Heart left ventricle (tissue), 16 donors: ENCODE results near the gene CYP46A1. TPM values are rescaled to one million over a fixed set of nuclear protein-coding genes. Genes with fewer than 3 reads are reported as not detected.

Experiments
- ATAC-seq, 4 donors: fragments of 200-7000 bp; cut with Tn5 transposase; one replicate each; pipeline ENCODE4 v1.9.1; 2020 to 2022; ENCODE audit warnings: moderate library complexity in 4 of 4, mild to moderate bottlenecking in 3 of 4, moderate number of reproducible peaks in 1 of 4
- DNase-seq, 5 donors: peaks; one replicate each; pipeline ENCODE4 v3.0.0-alpha.2; 2020
- H3K27ac ChIP-seq, 12 donors: fragments of 200-600 bp; sonication (generic) in 4 of 12; one replicate each; pipeline versions ENCODE4 v1.5.0 to v1.8.0; 2016 to 2022; ENCODE audit warnings: mild to moderate bottlenecking in 2 of 12
- H3K27me3 ChIP-seq, 9 donors: fragments of 200-600 bp; sonication (generic) in 2 of 9; one replicate each; pipeline versions ENCODE4 v1.5.1 to v1.8.0; 2016 to 2022; ENCODE audit warnings: mild to moderate bottlenecking in 3 of 9
- H3K36me3 ChIP-seq, 9 donors: fragments of 200-600 bp; sonication (generic) in 2 of 9; one replicate each; pipeline versions ENCODE4 v1.5.0 to v1.8.0; 2018 to 2022; ENCODE audit warnings: mild to moderate bottlenecking in 2 of 9
- H3K4me1 ChIP-seq, 12 donors: fragments of 200-600 bp; sonication (generic) in 4 of 12; one replicate each; pipeline versions ENCODE4 v1.5.0 to v1.8.0; 2016 to 2022; ENCODE audit warnings: mild to moderate bottlenecking in 3 of 12
- H3K4me3 ChIP-seq, 12 donors: fragments of 200-600 bp; sonication (generic) in 4 of 12; one replicate each; pipeline versions ENCODE4 v1.5.0 to v1.8.0; 2017 to 2022; ENCODE audit warnings: mild to moderate bottlenecking in 9 of 12, moderate library complexity in 4 of 12
- H3K9me3 ChIP-seq, 12 donors: fragments of 200-600 bp; sonication (generic) in 4 of 12; one replicate each; pipeline versions ENCODE4 v1.5.0 to v1.8.0; 2016 to 2022; ENCODE audit warnings: mild to moderate bottlenecking in 1 of 12
- POLR2A ChIP-seq, 2 donors: fragments of 450-650 bp; IDR thresholded peaks; one replicate each; pipeline ENCODE4 v1.6.1; 2017; ENCODE audit warnings: antibody characterized with exemption in 2 of 2, mild to moderate bottlenecking in 2 of 2, moderate library complexity in 2 of 2
- WGBS, 4 donors: extraction: QIAGEN DNeasy Blood & Tissue Kit in 2 of 4; methylation state at CpG; one replicate each; pipeline versions ENCODE4 v1.1.5 to v1.1.7; 2013 to 2018; 5-methylcytosine and 5-hydroxymethylcytosine counted together
- intact Hi-C, 10 donors: fragments of 100-400 bp; cut with DNase I; formaldehyde crosslinking; loops; one replicate each; pipeline versions ENCODE4 v1.11.1 to v1.14.2; 2022
- polyA plus RNA-seq, 2 donors: library from polyadenylated mRNA; stranded (reverse); fragments of 200-250 nt; gene quantifications; one replicate each; pipeline ENCODE4 v1.2.3, GENCODE V29; 2013
- total RNA-seq, 9 donors: library from RNA; depleted of rRNA in 2 of 9; stranded (reverse); fragments of >200 nt in 2 of 9; fragmentation: NEBNext Ultra II Directional in 3 of 9; extraction: Animal tissue kit (Norgen Biotek cat#: 25700) in 3 of 9; gene quantifications; one replicate each; pipeline versions ENCODE4 v1.1.0 to v1.2.4, GENCODE V29; 2016 to 2023
- TF ChIP-seq, protein P1 (sequence below), 12 donors: fragments of 200-600 bp; sonication (generic) in 4 of 12; IDR thresholded peaks; one replicate each; pipeline versions ENCODE4 v1.5.0 to v1.8.0; 2018 to 2022; ENCODE audit warnings: antibody characterized with exemption in 12 of 12, mild to moderate bottlenecking in 5 of 12
- donor health status: ischemic (EF 13 %, LVEDD 7.1; RV severe dilation, severe dysfunction).
- donor health status: healthy with polysubstance abuse.
- donor health status: DM: no; HTN: yes; CAD: no.
- donor health status: DM: no; HTN: no; CAD: no.
- donor health status: ischemic (EF 25% LVEDD 6.9; RV normal size, moderate dysfunction).
- donor health status: ischemic (EF 25% LVEDD 5.7; RV mildly dilated, moderate dysfunction).
- donor health status: healthy.
- donor health status: DM: yes; HTN: yes; CAD: no.
- donor health status: ischemic (EF 35%, LVEDD 5.7; RV mildly dilated, moderate dysfunction).
- donor health status: nonischemic (EF 11% LVEDD 7.7; RV severe dilation, severe dysfunction).
- donor health status: DM: yes; HTN: yes; CAD: no.
- donor health status: PGD.
- donor health status: ischemic (EF 29% LVEDD 5.4; RV normal size, mild dysfunction).
- donor health status: nonischemic (EF 23%, LVEDD 6.1; RV moderate dilation, normal function).

CYP46A1 gene
- total and polyA plus RNA-seq, 11 donors, result 1.5 to 8.0 (median 3.4) TPM

DNA sequence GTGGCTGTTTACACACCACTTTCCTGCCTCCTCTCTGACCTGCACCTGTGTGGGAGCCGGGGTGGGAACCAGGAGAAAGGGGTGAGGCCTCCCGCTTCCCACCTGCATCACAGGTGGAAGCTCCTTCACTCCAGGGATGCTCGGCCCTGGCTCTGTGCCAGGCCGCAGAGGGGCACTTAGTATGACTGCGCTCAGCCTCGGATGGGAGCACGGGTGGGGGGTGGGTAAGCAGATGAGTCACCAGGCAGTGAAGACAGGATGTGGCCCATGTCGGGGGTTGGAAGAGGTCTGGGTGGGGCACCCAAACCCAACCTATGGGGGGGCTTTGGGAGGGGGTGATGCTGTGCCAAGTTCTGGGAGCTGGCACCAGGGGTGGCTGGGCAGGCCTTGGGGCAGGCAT, 7.4 kb upstream of the CYP46A1 start:
- Histone ChIP-seq H3K36me3 (no peaks in the 10 kb centered on the region), H3K4me1 (peaks cover 0 to 10% (median 0%) of the 10 kb centered on the region in 12 donors), H3K9me3 (peaks cover 0 to 20% (median 7%) of the 10 kb centered on the region in 12 donors), H3K27ac (no peak overlapping the region), H3K27me3 (peaks cover 0 to 11% (median 0%) of the 10 kb centered on the region in 9 donors), H3K4me3 (no peak overlapping the region)
- ATAC-seq (peak in 1 of 4 donors; percentile 11), DNase-seq (peak in 1 of 5 donors; percentile 48)
- no peak for TF ChIP-seq POLR2A (IDR thresholded peaks at IDR 0.05)
- TF ChIP-seq, protein P1, sequence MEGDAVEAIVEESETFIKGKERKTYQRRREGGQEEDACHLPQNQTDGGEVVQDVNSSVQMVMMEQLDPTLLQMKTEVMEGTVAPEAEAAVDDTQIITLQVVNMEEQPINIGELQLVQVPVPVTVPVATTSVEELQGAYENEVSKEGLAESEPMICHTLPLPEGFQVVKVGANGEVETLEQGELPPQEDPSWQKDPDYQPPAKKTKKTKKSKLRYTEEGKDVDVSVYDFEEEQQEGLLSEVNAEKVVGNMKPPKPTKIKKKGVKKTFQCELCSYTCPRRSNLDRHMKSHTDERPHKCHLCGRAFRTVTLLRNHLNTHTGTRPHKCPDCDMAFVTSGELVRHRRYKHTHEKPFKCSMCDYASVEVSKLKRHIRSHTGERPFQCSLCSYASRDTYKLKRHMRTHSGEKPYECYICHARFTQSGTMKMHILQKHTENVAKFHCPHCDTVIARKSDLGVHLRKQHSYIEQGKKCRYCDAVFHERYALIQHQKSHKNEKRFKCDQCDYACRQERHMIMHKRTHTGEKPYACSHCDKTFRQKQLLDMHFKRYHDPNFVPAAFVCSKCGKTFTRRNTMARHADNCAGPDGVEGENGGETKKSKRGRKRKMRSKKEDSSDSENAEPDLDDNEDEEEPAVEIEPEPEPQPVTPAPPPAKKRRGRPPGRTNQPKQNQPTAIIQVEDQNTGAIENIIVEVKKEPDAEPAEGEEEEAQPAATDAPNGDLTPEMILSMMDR (IDR thresholded peaks at IDR 0.05), result no peak
- intact Hi-C loops, result no loop called here
- WGBS, 4 donors, result 62 to 79% (median 77%) methylated on average over 2 to 8 of the region's 8 CpGs

DNA sequence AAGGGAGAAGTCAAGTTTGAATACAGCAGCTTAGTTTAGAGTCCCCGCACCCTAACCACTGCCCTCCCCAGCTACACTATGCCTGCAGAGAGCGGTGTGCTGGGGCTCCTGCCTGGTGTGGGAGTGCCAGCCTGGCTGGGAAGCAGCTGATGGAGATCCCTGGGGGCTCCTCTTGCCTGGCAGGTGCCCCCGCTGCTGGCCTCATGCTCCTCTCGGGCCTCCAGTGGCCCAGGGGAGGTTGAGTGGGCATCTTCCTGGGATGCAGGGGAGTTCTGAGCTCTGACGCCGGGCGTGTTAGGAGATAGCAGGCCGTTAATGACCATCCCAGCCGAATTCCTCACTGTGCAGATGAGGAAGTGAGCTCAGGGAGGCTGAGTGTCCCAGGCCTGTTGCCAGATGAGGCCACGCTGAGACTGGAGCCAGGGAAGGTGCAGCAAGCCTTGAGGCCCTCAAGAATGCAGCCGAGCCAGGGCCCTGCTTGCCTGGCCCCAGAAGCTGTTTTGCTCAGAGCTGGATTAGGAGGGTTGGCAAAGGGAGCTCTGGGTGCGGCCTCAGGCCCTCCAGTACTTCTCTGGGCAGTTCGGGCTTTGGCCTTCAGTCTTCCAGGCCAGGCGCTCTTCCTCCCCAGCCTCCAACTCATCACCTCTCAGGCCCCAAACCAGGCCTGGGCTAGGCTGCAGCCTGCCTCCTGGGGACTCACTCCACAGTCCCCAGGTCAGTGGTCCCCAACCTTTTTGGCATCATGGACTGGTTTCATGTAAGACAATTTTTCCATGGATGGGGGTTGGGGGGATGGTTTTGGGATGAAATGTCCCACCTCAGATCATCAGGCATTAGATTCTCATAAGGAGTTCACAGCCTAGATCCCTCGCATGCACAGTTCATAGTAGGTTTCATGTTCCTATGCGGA, 6.6 kb upstream of the CYP46A1 start:
- peaks cover 0 to 11% (median 0%) of the 10 kb centered on the region in 9 donors for H3K27me3 ChIP-seq
- TF ChIP-seq, protein P1 (IDR thresholded peaks at IDR 0.05), result no peak
- TF ChIP-seq POLR2A (IDR thresholded peaks at IDR 0.05), result no peak
- H3K36me3 ChIP-seq, result no peaks in the 10 kb centered on the region
- no peak overlapping the region for H3K4me3 ChIP-seq
- peak overlapping the region in 2 of 12 donors; percentile 10 to 40 for H3K27ac ChIP-seq
- H3K4me1 ChIP-seq, result peaks cover 0 to 5% (median 0%) of the 10 kb centered on the region in 12 donors
- WGBS, 4 donors, result 63 to 72% (median 69%) methylated on average over 16 of the region's 16 CpGs
- intact Hi-C loops, result no loop called here
- peak in 1 of 4 donors; percentile 47 for ATAC-seq
- DNase-seq, result peak in 2 of 5 donors; percentile 40 to 56
- H3K9me3 ChIP-seq, result peaks cover 0 to 20% (median 7%) of the 10 kb centered on the region in 12 donors

DNA sequence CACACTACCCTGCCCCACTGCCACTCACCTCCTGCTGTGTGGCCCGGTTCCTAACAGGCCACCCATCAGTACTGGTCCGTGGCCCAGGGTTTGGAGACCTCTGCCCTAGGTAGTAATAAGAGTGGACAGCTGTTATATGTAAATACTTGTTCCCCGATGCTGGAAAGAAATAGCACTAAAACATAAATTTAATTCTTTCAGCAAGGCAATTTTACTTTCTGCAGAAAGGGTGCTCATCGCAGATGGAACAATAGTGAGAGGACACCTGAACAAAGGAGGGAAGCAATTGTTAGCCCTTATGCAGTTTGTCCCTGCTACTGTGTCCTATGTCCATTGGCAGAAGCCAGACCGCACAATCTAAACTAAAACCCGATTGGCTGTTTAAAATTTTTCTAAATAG, 5.9 kb upstream of the CYP46A1 start:
- peaks cover 0 to 11% (median 0%) of the 10 kb centered on the region in 9 donors for H3K27me3 ChIP-seq
- no peak for ATAC-seq
- H3K4me1 ChIP-seq, result peaks cover 0 to 8% (median 5%) of the 10 kb centered on the region in 12 donors
- no peak overlapping the region for H3K27ac ChIP-seq
- 95 to 100% (median 96%) methylated on average over 6 of the region's 6 CpGs for WGBS, 4 donors
- TF ChIP-seq, protein P1 (IDR thresholded peaks at IDR 0.05), result no peak
- no peak for TF ChIP-seq POLR2A (IDR thresholded peaks at IDR 0.05)
- H3K4me3 ChIP-seq, result no peak overlapping the region
- no peaks in the 10 kb centered on the region for H3K36me3 ChIP-seq
- peaks cover 0 to 20% (median 7%) of the 10 kb centered on the region in 12 donors for H3K9me3 ChIP-seq
- DNase-seq, result peak in 1 of 5 donors; percentile 32
- intact Hi-C loops, result no loop called here

DNA sequence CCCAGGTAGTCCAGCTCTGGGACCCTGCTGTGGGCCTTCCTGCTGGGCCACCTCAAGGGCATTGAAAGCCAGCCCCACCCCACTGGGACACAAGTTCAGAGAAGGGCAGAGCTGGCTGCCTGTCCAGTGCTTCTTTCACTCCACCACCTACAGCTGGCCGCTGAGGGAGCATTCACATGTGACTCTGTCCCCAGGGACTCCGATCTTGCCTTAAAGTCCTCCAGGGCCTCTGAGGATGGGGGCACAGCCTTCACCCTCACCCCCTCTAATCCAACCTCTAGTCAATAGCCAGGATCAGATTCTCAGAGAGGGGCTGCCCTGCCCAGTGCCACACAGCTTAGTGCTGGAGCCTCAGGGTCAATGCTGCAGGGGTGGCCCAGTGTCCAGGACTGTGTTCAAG, 5.0 kb upstream of the CYP46A1 start:
- Histone ChIP-seq H3K9me3 (peaks cover 0 to 20% (median 7%) of the 10 kb centered on the region in 12 donors), H3K27ac (no peak overlapping the region), H3K36me3 (no peaks in the 10 kb centered on the region), H3K4me3 (no peak overlapping the region), H3K4me1 (peaks cover 0 to 13% (median 8%) of the 10 kb centered on the region in 12 donors), H3K27me3 (peaks cover 0 to 11% (median 0%) of the 10 kb centered on the region in 9 donors)
- intact Hi-C loops, result no loop called here
- WGBS, 4 donors, result 88 to 95% (median 91%) methylated on average over 2 of the region's 2 CpGs
- TF ChIP-seq POLR2A (IDR thresholded peaks at IDR 0.05), result no peak
- TF ChIP-seq, protein P1 (IDR thresholded peaks at IDR 0.05), result no peak
- peak in 1 of 5 donors; percentile 20 for DNase-seq
- ATAC-seq, result no peak
